C4-2B (cell line): ENCODE data around the gene VPS13A.

ENCODE experiments used
- CTCF ChIP-seq: fragments of 450-650 bp; conservative IDR thresholded peaks from 2 replicates; pipeline ENCODE4 v1.5.1; 2017; ENCODE audit warnings: mild to moderate bottlenecking
- ZFX ChIP-seq: fragments of 450-650 bp; IDR thresholded peaks from 2 replicates; pipeline ENCODE4 v1.6.1; 2017

- no peak for TF ChIP-seq CTCF
- TF ChIP-seq ZFX, result no peak
Measured at GRCh38 chr9:77304543-77304942, 127.2 kb downstream of the VPS13A start.
